Transverse colon (tissue), 4 donors: ENCODE measurements around the gene DYNLT5. TPM values are rescaled to one million over a fixed set of nuclear protein-coding genes. Genes with fewer than 3 reads are reported as not detected.

Experiments used
- DNase-seq: peaks from one replicate; pipeline ENCODE4 v3.0.0-alpha.2; 2019
- H3K27ac ChIP-seq, 4 donors: fragments of 200-600 bp; sonication (generic); 2 replicates each; pipeline ENCODE4 v1.5.1; 2016 to 2018; ENCODE audit warnings: inconsistent platforms in 4 of 4
- H3K27me3 ChIP-seq: fragments of 200-600 bp; sonication (generic); 2 replicates; pipeline ENCODE4 v1.5.1; 2017; ENCODE audit warnings: inconsistent platforms
- H3K36me3 ChIP-seq, 4 donors: fragments of 200-600 bp; sonication (generic); 2 replicates each; pipeline ENCODE4 v1.5.1; 2017 to 2019; ENCODE audit warnings: inconsistent platforms in 4 of 4
- H3K4me1 ChIP-seq, 4 donors: fragments of 200-600 bp; sonication (generic); 2 replicates each; pipeline ENCODE4 v1.5.1; 2017 to 2020; ENCODE audit warnings: inconsistent platforms in 4 of 4
- H3K4me3 ChIP-seq, 4 donors: fragments of 200-600 bp; sonication (generic); 1 replicate in 1 of 4; 2 replicates in 3 of 4; pipeline versions ENCODE4 v1.5.1 to v1.6.1; 2017 to 2019; ENCODE audit warnings: inconsistent platforms in 4 of 4
- H3K9me3 ChIP-seq, 2 donors: fragments of 200-600 bp; sonication (generic); 2 replicates each; pipeline ENCODE4 v1.5.1; 2017 to 2019; ENCODE audit warnings: inconsistent platforms in 2 of 2
- CTCF ChIP-seq, 5 experiments: fragments of 200-600 bp in 3 of 5; fragments of 450-650 bp in 2 of 5; sonication (generic) in 3 of 5; IDR thresholded peaks; 1 replicate in 2 of 5; 2 replicates in 3 of 5; pipeline ENCODE4 v1.5.1; 2016 to 2017; ENCODE audit warnings: antibody characterized with exemption in 5 of 5, inconsistent platforms in 3 of 5, mild to moderate bottlenecking in 2 of 5, moderate library complexity in 1 of 5
- EP300 ChIP-seq: sonication (generic); formaldehyde crosslinking; IDR thresholded peaks from one replicate; pipeline ENCODE4 v1.6.1; 2017; ENCODE audit warnings: antibody characterized with exemption, low read depth
- POLR2A ChIP-seq: fragments of 450-650 bp; IDR thresholded peaks from one replicate; pipeline ENCODE4 v1.6.1; 2016; ENCODE audit warnings: antibody characterized with exemption, mild to moderate bottlenecking, moderate library complexity
- POLR2AphosphoS5 ChIP-seq, 3 donors: sonication (generic); formaldehyde crosslinking; IDR thresholded peaks; one replicate each; pipeline ENCODE4 v1.6.1; 2016; ENCODE audit warnings: antibody characterized with exemption in 3 of 3
- WGBS, 2 donors: methylation state at CpG; one replicate each; pipeline ENCODE4 v1.1.5; 2018; ENCODE audit warnings: low coverage in 1 of 2; 5-methylcytosine and 5-hydroxymethylcytosine counted together
- in situ Hi-C, 4 donors: fragments of 200-750 bp; cut with MboI; loops; one replicate each; pipeline versions ENCODE4 v1.15.0 to v1.15.1; 2017; ENCODE audit warnings: low sequenced_read_pairs in 3 of 4, low pct_ligation_motif_present in 1 of 4, low pct_unique_long_range_greater_than_20kb in 1 of 4
- intact Hi-C: fragments of 100-400 bp; cut with DNase I; formaldehyde crosslinking; loops from one replicate; pipeline ENCODE4 v1.15.1; 2023; ENCODE audit warnings: low total_unique reads
- total RNA-seq, 4 donors: library from RNA; depleted of rRNA; stranded (reverse); fragments of >200 nt; gene quantifications; one replicate each; pipeline ENCODE4 v1.1.0, GENCODE V29; 2016

The DYNLT5 gene
- total RNA-seq, 4 donors from 2014 or later = 0.48 to 0.96 TPM; not detected in 2

DNA sequence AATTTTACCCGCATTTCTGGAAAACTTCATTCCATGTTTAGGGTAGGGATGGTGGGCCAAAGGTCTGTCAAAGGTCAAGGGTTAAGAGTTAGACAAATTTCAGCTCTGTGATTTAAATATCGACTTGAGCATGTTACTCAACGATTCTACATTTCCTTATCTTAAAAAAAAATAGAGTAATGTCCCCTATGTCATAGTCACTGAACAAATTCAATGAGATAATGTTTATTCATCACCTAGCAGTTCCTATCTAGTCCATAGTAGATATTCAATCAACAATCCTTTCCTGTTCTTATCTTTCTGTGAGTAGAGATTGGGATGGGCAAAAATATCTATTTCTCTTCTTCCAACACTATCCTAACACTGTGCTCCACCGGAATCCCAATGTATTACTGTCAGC is 1.1 kb upstream of the DYNLT5 start:
- intact Hi-C loops = no loop called here
- peaks cover 0 to 7% (median 3%) of the 10 kb centered on the region in 4 donors for H3K4me1 ChIP-seq
- H3K9me3 ChIP-seq = no peaks in the 10 kb centered on the region
- H3K36me3 ChIP-seq = no peaks in the 10 kb centered on the region
- in situ Hi-C loops = loop anchor here (25.0 kb wide), 3 partner anchors 236 to 736 kb away; partner anchors contain the start of gene C1orf141 (in 1 of the 4)
- peaks cover 32% of the 10 kb centered on the region for H3K27me3 ChIP-seq
- no peak overlapping the region for H3K4me3 ChIP-seq
- no peak for DNase-seq
- no peak for TF ChIP-seq POLR2AphosphoS5 (IDR thresholded peaks at IDR 0.05)
- TF ChIP-seq EP300 = no peak
- TF ChIP-seq POLR2A = no peak
- TF ChIP-seq CTCF (IDR thresholded peaks at IDR 0.05) = no peak
- no peak overlapping the region for H3K27ac ChIP-seq
- WGBS, 2 donors = 78 to 86% methylated on average over 4 of the region's 4 CpGs

DNA sequence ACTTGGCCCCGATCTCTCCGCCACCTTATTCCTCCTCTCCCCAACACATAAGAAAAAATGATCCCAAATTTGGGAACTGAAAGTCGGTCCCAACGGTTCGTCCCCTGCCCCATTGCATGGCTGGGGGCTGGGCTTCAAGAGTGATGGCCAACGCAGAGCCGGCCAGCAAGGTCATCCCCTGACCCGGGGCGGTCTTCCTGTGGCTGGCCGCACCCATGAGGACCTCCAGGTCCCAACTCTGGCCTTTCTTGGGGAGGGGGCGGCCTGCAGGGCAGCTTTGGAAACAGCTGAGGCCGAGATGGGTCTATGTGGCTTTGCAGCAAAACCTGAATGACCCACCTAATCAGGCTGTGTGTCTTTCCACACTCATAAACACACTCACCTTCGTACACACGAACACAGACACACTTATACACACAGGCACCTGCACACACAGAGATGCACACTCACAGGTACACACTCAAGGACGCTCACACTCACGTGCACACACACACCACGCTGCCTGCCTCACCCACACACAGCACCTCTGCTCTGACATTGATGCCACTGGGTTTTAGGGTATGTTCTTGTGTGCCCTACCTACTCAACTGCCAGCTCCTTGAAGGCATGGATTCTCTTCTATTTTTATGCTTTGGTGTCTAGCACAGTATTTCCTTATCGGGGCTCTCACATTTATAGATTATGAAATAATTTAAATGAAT is 562 bp downstream of the DYNLT5 start:
- Histone ChIP-seq H3K9me3 (no peaks in the 10 kb centered on the region), H3K36me3 (no peaks in the 10 kb centered on the region), H3K27me3 (peaks cover 32% of the 10 kb centered on the region), H3K4me1 (peaks cover 0 to 7% (median 3%) of the 10 kb centered on the region in 4 donors), H3K4me3 (peak overlapping the region in 3 of 4 donors; percentile 16 to 46 (median 26)), H3K27ac (peak overlapping the region in 1 of 4 donors; percentile 23)
- intact Hi-C loops = no loop called here
- TF ChIP-seq CTCF (IDR thresholded peaks at IDR 0.05) (no peak), EP300 (no peak), POLR2AphosphoS5 (IDR thresholded peaks at IDR 0.05) (no peak)
- 43 to 52% methylated on average over 10 to 18 of the region's 18 CpGs for WGBS, 2 donors
- DNase-seq = no peak
- in situ Hi-C loops = loop anchor here (25.0 kb wide), 3 partner anchors 234 to 734 kb away; partner anchors contain the start of gene C1orf141 (in 1 of the 4)

GRCh38 chr1:66757722-66758240 is 5.5 kb downstream of the DYNLT5 start:
- no peak for DNase-seq
- in situ Hi-C loops (loop anchor here (25.0 kb wide), 3 partner anchors 230 to 730 kb away; partner anchors contain the start of gene C1orf141 (in 1 of the 4)), intact Hi-C loops (no loop called here)
- WGBS, 2 donors = 82 to 87% methylated on average over 4 to 6 of the region's 6 CpGs
- Histone ChIP-seq H3K27me3 (peaks cover 12% of the 10 kb centered on the region), H3K4me1 (peaks cover 0 to under 1% (median 0%) of the 10 kb centered on the region in 4 donors), H3K36me3 (no peaks in the 10 kb centered on the region), H3K4me3 (no peak overlapping the region), H3K27ac (no peak overlapping the region), H3K9me3 (no peaks in the 10 kb centered on the region)
- TF ChIP-seq CTCF (IDR thresholded peaks at IDR 0.05) = no peak
- no peak for TF ChIP-seq POLR2A
- no peak for TF ChIP-seq EP300
- TF ChIP-seq POLR2AphosphoS5 (IDR thresholded peaks at IDR 0.05) = no peak

DNA sequence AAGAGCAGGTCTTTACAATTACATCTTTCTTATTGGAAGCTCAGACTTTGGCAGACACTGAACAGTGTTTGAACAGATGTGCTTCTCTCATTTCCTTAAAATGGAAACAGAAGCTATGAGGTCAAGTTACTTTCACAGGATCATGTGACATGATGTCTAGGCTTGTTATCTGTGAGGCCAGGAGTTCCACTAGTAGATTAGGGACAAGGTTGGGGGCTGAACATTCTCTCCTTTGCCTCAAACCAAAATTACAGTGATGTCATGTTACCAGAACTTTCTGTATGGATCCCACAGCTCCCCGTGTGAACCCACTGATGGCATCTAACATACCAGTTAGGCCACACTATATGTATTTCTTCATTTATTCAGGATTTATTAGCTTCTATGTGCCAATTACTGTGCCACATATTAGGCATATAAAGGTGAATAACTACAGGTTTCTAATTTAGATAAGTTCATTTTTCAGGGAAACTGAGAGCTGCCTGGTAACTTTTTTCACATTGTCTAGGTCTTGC is 6.0 kb downstream of the DYNLT5 start:
- WGBS, 2 donors = 71 to 75% methylated on average over 1 of the region's 1 CpG
- TF ChIP-seq POLR2AphosphoS5 (IDR thresholded peaks at IDR 0.05) (no peak), CTCF (IDR thresholded peaks at IDR 0.05) (no peak)
- H3K36me3 ChIP-seq = no peaks in the 10 kb centered on the region
- no peak for DNase-seq
- H3K27me3 ChIP-seq = peaks cover 7% of the 10 kb centered on the region
- intact Hi-C loops = no loop called here
- H3K27ac ChIP-seq = no peak overlapping the region
- no peaks in the 10 kb centered on the region for H3K9me3 ChIP-seq
- H3K4me1 ChIP-seq = no peaks in the 10 kb centered on the region
- in situ Hi-C loops = loop anchor here (25.0 kb wide), 3 partner anchors 229 to 729 kb away; partner anchors contain the start of gene C1orf141 (in 1 of the 4)
- H3K4me3 ChIP-seq = no peak overlapping the region
